ENCODE measurements around the gene TKT. TPM values are rescaled to one million over a fixed set of nuclear protein-coding genes. Genes with fewer than 3 reads are reported as not detected.
"Not testable (repeated sequence)": the region's sequence is repeated elsewhere in the genome, so short reads cannot be mapped to it uniquely, and the experiment has no call there.

The TKT gene
- total RNA-seq, 1 donor from 2014 or later = 437 TPM

- H3K4me1 ChIP-seq = peaks cover 54% of the 10 kb centered on the region
- ATAC-seq (peak; percentile 78 to 79), DNase-seq (peak; percentile 88)
- intact Hi-C loops (cut with DNase I) = no loop called here
- no peaks in the 10 kb centered on the region for H3K27me3 ChIP-seq (ENCODE audit: low read depth)
- H3K27ac ChIP-seq = peak overlapping the region; percentile 87
- peak overlapping the region; percentile 96 for H3K4me3 ChIP-seq
- no peak for TF ChIP-seq CTCF (IDR thresholded peaks at IDR 0.05)
- H3K36me3 ChIP-seq = no peaks in the 10 kb centered on the region
- no peaks in the 10 kb centered on the region for H3K9me3 ChIP-seq
Measured at GRCh38 chr3:53254509-53255422, 1.1 kb downstream of the TKT start.

- peaks cover 63% of the 10 kb centered on the region for H3K4me1 ChIP-seq
- no peak for TF ChIP-seq CTCF (IDR thresholded peaks at IDR 0.05)
- no peaks in the 10 kb centered on the region for H3K9me3 ChIP-seq
Measured at GRCh38 chr3:53253707-53254508, 1.9 kb downstream of the TKT start.

GRCh38 chr3:53252947-53253322, 2.9 kb downstream of the TKT start:
- H3K4me1 ChIP-seq = peaks cover 72% of the 10 kb centered on the region
- H3K27me3 ChIP-seq (ENCODE audit: low read depth); intact Hi-C loops (cut with DNase I); H3K36me3 ChIP-seq; ATAC-seq; DNase-seq; H3K9me3 ChIP-seq: not testable (repeated sequence)
- peak overlapping the region; percentile 96 for H3K4me3 ChIP-seq
- H3K27ac ChIP-seq = peak overlapping the region; percentile 87

More at GRCh38 chr3:53253707-53254508, 1.9 kb downstream of the TKT start:
- Histone ChIP-seq H3K27ac (peak overlapping the region; percentile 87), H3K36me3 (no peaks in the 10 kb centered on the region), H3K4me3 (peak overlapping the region; percentile 96), H3K27me3 (ENCODE audit: low read depth) (no peaks in the 10 kb centered on the region)
- intact Hi-C loops (cut with DNase I) = no loop called here
- ATAC-seq (no peak), DNase-seq (no peak)

GRCh38 chr3:53252096-53252946, 3.5 kb downstream of the TKT start:
- Histone ChIP-seq H3K27ac (peak overlapping the region; percentile 87), H3K9me3 (no peaks in the 10 kb centered on the region), H3K27me3 (ENCODE audit: low read depth) (no peaks in the 10 kb centered on the region), H3K4me3 (peak overlapping the region; percentile 96), H3K36me3 (no peaks in the 10 kb centered on the region), H3K4me1 (peaks cover 79% of the 10 kb centered on the region)
- DNase-seq = peak; percentile 65
- intact Hi-C loops (cut with DNase I) = no loop called here
- TF ChIP-seq CTCF (IDR thresholded peaks at IDR 0.05) = no peak
- ATAC-seq = peak; percentile 64

- TF ChIP-seq CTCF (IDR thresholded peaks at IDR 0.05) = no peak
- H3K4me3 ChIP-seq = peak overlapping the region; percentile 6
- no peak for DNase-seq
- no peaks in the 10 kb centered on the region for H3K36me3 ChIP-seq
- peaks cover 75% of the 10 kb centered on the region for H3K4me1 ChIP-seq
- H3K27me3 ChIP-seq (ENCODE audit: low read depth) = no peaks in the 10 kb centered on the region
- intact Hi-C loops (cut with DNase I) = no loop called here
- peak overlapping the region; percentile 87 for H3K27ac ChIP-seq
- H3K9me3 ChIP-seq = no peaks in the 10 kb centered on the region
- ATAC-seq = no peak
Measured at GRCh38 chr3:53250881-53251605, 4.8 kb downstream of the TKT start.

Data from lower lobe of right lung (tissue), 2 donors.